Gastrocnemius medialis (tissue), 4 donors: ENCODE results near the gene EXTL1. TPM values are rescaled to one million over a fixed set of nuclear protein-coding genes. Genes with fewer than 3 reads are reported as not detected.

ENCODE experiments used
- ATAC-seq, 2 donors: fragments of 150-250 bp; one replicate each; pipeline ENCODE4 v1.9.1; 2016
- DNase-seq, 2 donors: peaks; one replicate each; pipeline ENCODE4 v3.0.0-alpha.2; 2019
- H3K27ac ChIP-seq, 4 donors: fragments of 200-600 bp; sonication (generic); 1 replicate in 1 of 4; 2 replicates in 3 of 4; pipeline ENCODE4 v1.5.1; 2016 to 2018; ENCODE audit warnings: mild to moderate bottlenecking in 2 of 4, moderate library complexity in 1 of 4
- H3K27me3 ChIP-seq, 3 donors: fragments of 200-600 bp; sonication (generic) in 2 of 3; 1 replicate in 1 of 3; 2 replicates in 2 of 3; pipeline versions ENCODE4 v1.5.1 to v1.6.0; 2016 to 2019; ENCODE audit warnings: mild to moderate bottlenecking in 1 of 3, moderate library complexity in 1 of 3
- H3K36me3 ChIP-seq, 2 donors: fragments of 200-600 bp; sonication (generic) in 1 of 2; one replicate each; pipeline ENCODE4 v1.5.1; 2017 to 2018
- H3K4me1 ChIP-seq, 2 donors: fragments of 200-600 bp; sonication (generic) in 1 of 2; one replicate each; pipeline ENCODE4 v1.5.1; 2016 to 2017; ENCODE audit warnings: mild to moderate bottlenecking in 2 of 2
- H3K4me3 ChIP-seq, 4 donors: fragments of 200-600 bp; sonication (generic) in 3 of 4; 1 replicate in 1 of 4; 2 replicates in 3 of 4; pipeline ENCODE4 v1.5.1; 2016 to 2019; ENCODE audit warnings: mild to moderate bottlenecking in 2 of 4
- H3K9me3 ChIP-seq, 3 donors: fragments of 200-600 bp; sonication (generic) in 2 of 3; 1 replicate in 1 of 3; 2 replicates in 2 of 3; pipeline ENCODE4 v1.5.1; 2016 to 2019
- CTCF ChIP-seq, 5 experiments: fragments of 450-650 bp in 3 of 5; fragments of 200-600 bp in 2 of 5; sonication (generic) in 2 of 5; IDR thresholded peaks in 4 of 5; conservative IDR thresholded peaks in 1 of 5; 1 replicate in 4 of 5; 2 replicates in 1 of 5; pipeline ENCODE4 v1.5.1; 2016 to 2019; ENCODE audit warnings: antibody characterized with exemption in 5 of 5, mild to moderate bottlenecking in 3 of 5, moderate library complexity in 3 of 5
- POLR2A ChIP-seq, 2 donors: fragments of 450-650 bp; IDR thresholded peaks; one replicate each; pipeline ENCODE4 v1.6.1; 2017; ENCODE audit warnings: antibody characterized with exemption in 2 of 2, mild to moderate bottlenecking in 2 of 2, moderate library complexity in 2 of 2
- in situ Hi-C, 4 donors: fragments of 200-750 bp; cut with MboI; loops; one replicate each; pipeline versions ENCODE4 v1.15.0 to v1.8.0; 2017; ENCODE audit warnings: low sequenced_read_pairs in 4 of 4
- intact Hi-C: fragments of 100-400 bp; cut with DNase I; formaldehyde crosslinking; loops from one replicate; pipeline ENCODE4 v1.15.1; 2023; ENCODE audit warnings: low total_unique reads
- total RNA-seq, 4 donors: library from RNA; depleted of rRNA; stranded (reverse); fragments of >200 nt; gene quantifications; one replicate each; pipeline versions ENCODE4 v1.1.0 to v1.2.3, GENCODE V29; 2016

The EXTL1 gene
- total RNA-seq, 4 donors from 2014 or later: 0.33 to 0.95 TPM; not detected in 2

DNA sequence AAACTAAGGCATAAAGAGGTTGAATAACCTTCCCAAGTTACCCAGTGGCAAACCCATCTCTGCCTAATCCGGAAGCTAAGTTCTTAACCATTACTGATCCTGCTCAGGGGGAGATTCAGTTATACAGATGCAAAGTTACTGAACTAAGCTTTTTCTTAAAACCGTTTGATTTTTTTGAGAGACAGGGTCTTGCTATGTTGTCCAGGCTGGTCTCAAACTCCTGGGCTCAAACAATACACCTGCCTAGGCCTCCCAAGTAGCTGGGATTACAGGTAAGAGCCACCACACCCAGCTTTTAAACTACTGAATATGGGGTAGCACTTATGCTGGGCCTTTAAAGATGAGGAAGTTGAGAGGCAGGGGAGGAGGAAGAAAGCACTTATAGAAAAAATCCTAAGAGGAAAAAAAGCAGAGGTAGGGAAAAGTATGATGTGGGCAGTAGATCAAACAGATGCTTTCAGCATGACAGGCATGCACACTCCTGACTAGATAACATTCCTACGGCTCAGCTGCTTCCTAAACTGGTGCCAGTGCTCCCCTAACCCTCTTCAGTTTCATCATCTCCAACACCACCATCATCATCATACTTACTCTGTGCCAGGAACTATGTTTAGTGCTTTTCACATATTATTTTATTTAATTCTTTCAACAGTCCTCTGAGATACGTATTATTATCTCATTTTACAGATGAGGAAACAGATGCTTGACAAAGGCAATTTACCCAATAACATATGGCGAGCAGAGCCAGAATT lies 29.5 kb upstream of the EXTL1 start:
- no peak overlapping the region for H3K4me3 ChIP-seq
- no peaks in the 10 kb centered on the region for H3K9me3 ChIP-seq
- in situ Hi-C loops (loop anchor here in 1 of 4 donors (10.0 kb wide), 1 partner anchor 97 kb away; no protein-coding TSS in a partner anchor), intact Hi-C loops (loop anchor here (10.0 kb wide), 1 partner anchor 1347 kb away; the partner anchor contains the start of gene SRRM1)
- H3K27ac ChIP-seq: peak overlapping the region in 3 of 4 donors; percentile 12 to 24 (median 18)
- H3K36me3 ChIP-seq: no peaks in the 10 kb centered on the region
- DNase-seq (no peak), ATAC-seq (no peak)
- peaks cover 54 to 66% of the 10 kb centered on the region in 2 donors for H3K4me1 ChIP-seq
- TF ChIP-seq POLR2A (IDR thresholded peaks at IDR 0.05) (no peak), CTCF (IDR thresholded peaks at IDR 0.05 in 4 of 5, conservative IDR thresholded peaks at IDR 0.05 in 1 of 5) (no peak)
- no peaks in the 10 kb centered on the region for H3K27me3 ChIP-seq

DNA sequence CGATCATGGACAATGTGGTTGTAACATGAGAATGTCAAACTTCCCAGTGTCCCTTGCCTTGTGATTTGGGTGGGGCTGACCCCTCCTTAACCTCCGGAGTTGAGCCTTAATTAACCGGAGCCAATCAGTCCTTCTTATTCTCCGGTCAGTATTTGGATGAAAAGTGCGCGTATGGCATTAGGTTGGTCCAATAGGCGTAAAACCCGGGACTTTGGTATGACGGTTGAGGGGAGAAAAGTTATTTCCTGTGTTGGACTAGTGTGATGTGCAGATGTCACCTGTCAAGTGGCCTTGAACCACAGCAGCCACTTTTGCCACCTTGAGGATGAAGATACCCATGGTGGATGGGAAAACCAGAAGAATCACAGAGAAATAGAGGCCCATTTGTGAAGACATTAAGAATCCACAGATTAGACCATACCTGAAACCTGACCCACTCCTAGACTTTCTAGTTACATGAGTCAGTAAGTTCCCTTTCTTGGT lies 28.8 kb upstream of the EXTL1 start:
- ATAC-seq (no peak), DNase-seq (no peak)
- no peak overlapping the region for H3K4me3 ChIP-seq
- TF ChIP-seq CTCF (IDR thresholded peaks at IDR 0.05 in 4 of 5, conservative IDR thresholded peaks at IDR 0.05 in 1 of 5) (no peak), POLR2A (IDR thresholded peaks at IDR 0.05) (no peak)
- H3K9me3 ChIP-seq: no peaks in the 10 kb centered on the region
- peak overlapping the region in 3 of 4 donors; percentile 12 to 24 (median 18) for H3K27ac ChIP-seq
- intact Hi-C loops (loop anchor here (10.0 kb wide), 1 partner anchor 1348 kb away; the partner anchor contains the start of gene SRRM1), in situ Hi-C loops (loop anchor here in 1 of 4 donors (10.0 kb wide), 1 partner anchor 98 kb away; no protein-coding TSS in a partner anchor)
- peaks cover 54 to 63% of the 10 kb centered on the region in 2 donors for H3K4me1 ChIP-seq
- H3K36me3 ChIP-seq: no peaks in the 10 kb centered on the region
- no peaks in the 10 kb centered on the region for H3K27me3 ChIP-seq

DNA sequence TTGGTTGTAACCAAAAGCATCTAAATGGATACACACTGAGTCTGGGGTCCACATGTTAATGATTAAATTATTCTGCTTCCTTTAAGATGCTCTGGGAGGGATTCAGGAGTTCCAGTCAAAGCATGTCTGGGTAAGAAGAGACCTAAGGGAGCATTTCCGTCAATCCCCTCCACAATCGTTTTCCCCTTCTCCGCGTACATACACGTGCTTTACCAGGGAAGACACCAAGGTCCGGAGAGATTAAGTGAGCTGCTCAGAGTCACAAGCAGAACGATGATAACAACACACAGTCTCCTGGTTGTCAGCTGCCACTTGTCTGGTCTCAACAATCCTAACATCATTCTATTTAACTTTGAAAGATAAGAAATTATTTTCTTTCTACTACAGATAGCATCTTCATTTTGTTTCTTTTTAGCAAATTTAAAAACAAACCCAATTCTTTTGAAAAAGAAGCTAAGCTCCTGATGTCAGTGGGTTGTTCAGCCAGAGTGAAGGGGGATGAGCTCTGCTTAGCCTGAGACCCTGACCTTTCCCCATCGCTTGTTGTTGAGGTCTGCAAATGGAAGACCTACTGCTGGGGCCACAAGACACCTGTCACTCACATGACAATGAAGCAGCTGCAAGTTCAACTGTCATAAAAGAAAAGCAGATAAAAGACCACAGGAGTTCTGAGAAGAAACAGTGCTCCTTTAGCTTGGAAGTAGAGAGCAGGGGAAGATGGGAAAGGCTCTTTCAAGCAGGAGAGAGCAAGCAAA lies 28.2 kb upstream of the EXTL1 start:
- Histone ChIP-seq H3K27ac (peak overlapping the region in 3 of 4 donors; percentile 23 to 35 (median 26)), H3K36me3 (no peaks in the 10 kb centered on the region), H3K9me3 (no peaks in the 10 kb centered on the region), H3K27me3 (no peaks in the 10 kb centered on the region), H3K4me1 (peaks cover 48 to 57% of the 10 kb centered on the region in 2 donors), H3K4me3 (no peak overlapping the region)
- DNase-seq: no peak
- TF ChIP-seq POLR2A (IDR thresholded peaks at IDR 0.05) (no peak), CTCF (IDR thresholded peaks at IDR 0.05 in 4 of 5, conservative IDR thresholded peaks at IDR 0.05 in 1 of 5) (no peak)
- ATAC-seq: no peak
- intact Hi-C loops (loop anchor here (10.0 kb wide), 1 partner anchor 1349 kb away; the partner anchor contains the start of gene SRRM1), in situ Hi-C loops (loop anchor here in 1 of 4 donors (10.0 kb wide), 1 partner anchor 99 kb away; no protein-coding TSS in a partner anchor)

DNA sequence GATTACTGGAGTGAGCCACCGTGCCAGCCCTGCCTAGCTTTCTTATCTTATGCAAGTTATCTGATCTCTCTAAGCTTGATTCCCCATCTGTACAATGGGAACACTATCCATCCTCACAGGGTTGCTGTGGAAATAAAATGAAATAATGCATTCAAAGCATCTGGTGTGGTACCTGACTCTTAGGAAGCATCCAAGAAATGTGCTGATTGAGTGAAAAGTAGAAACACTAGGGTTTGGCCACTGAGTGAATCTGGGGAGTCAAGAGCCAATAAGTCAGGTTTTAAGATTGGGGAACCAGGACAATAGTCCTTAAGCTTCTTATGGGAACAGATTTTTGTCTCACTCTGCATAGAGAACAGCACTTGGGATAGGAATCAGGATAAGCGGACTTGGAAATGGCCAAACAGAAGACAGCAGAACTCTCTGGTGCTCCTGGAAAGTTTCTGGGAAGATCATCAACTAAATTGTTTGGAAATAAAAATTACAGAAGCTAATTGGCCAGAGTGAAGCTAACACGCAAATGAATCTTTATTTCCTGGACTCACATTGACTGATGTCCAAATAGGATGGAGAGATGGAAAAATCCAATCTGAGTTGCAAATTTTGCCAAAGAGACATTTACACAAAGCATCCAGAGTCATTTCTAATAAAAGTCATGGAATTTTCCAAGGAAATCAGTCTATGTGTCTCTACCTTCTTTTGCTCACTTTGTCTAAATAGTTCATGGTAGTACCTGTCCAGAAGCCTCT lies 27.0 kb upstream of the EXTL1 start:
- H3K36me3 ChIP-seq: no peaks in the 10 kb centered on the region
- no peak for DNase-seq
- no peak for ATAC-seq
- TF ChIP-seq POLR2A (IDR thresholded peaks at IDR 0.05): no peak
- TF ChIP-seq CTCF (IDR thresholded peaks at IDR 0.05 in 4 of 5, conservative IDR thresholded peaks at IDR 0.05 in 1 of 5): no peak
- no peaks in the 10 kb centered on the region for H3K9me3 ChIP-seq
- no peaks in the 10 kb centered on the region for H3K27me3 ChIP-seq
- no peak overlapping the region for H3K27ac ChIP-seq
- no peak overlapping the region for H3K4me3 ChIP-seq
- peaks cover 39 to 52% of the 10 kb centered on the region in 2 donors for H3K4me1 ChIP-seq
- in situ Hi-C loops: loop anchor here in 3 of 4 donors (5.0 to 10.0 kb wide), 2 partner anchors 97 to 100 kb away; no protein-coding TSS in a partner anchor
- intact Hi-C loops: loop anchor here (5.0 to 10.0 kb wide), 2 partner anchors 172 to 1350 kb away; partner anchors contain the start of gene SRRM1
